T-helper 2 cell treated with Interferon-gamma antibody and Interleukin-4, amounts not matched to agents 5 μg/mL and 100 μg/mL, for 36 hours (primary cell): ENCODE measurements around the gene DUT.

Experiments
- DNase-seq: peaks from one replicate; pipeline ENCODE4 v3.0.0; 2021; ENCODE audit warnings: low spot score
- H3K27ac Mint-ChIP-seq: one replicate; pipeline ENCODE4 v1.8.0; 2021; ENCODE audit warnings: mild to moderate bottlenecking, mixed read lengths
- H3K27me3 Mint-ChIP-seq: one replicate; pipeline ENCODE4 v1.8.0; 2021; ENCODE audit warnings: low read depth, mixed read lengths
- H3K36me3 Mint-ChIP-seq: one replicate; pipeline ENCODE4 v1.8.0; 2021; ENCODE audit warnings: low read depth, mixed read lengths
- H3K4me1 Mint-ChIP-seq: one replicate; pipeline ENCODE4 v1.8.0; 2021; ENCODE audit warnings: low read depth, mixed read lengths
- H3K4me3 Mint-ChIP-seq: one replicate; pipeline ENCODE4 v1.8.0; 2022; ENCODE audit warnings: mild to moderate bottlenecking, moderate library complexity, mixed read lengths
- H3K9me3 Mint-ChIP-seq: one replicate; pipeline ENCODE4 v1.8.0; 2021; ENCODE audit warnings: mixed read lengths

Gene DUT

GRCh38 chr15:48367483-48367882, 36.3 kb downstream of the DUT start:
- Mint-ChIP-seq H3K36me3 (no peaks in the 10 kb centered on the region), H3K4me1 (no peaks in the 10 kb centered on the region), H3K4me3 (no peak overlapping the region), H3K9me3 (no peaks in the 10 kb centered on the region), H3K27me3 (peaks cover 5% of the 10 kb centered on the region), H3K27ac (no peak overlapping the region)
- no peak for DNase-seq

GRCh38 chr15:48370460-48370859, 39.2 kb downstream of the DUT start:
- H3K36me3 Mint-ChIP-seq: no peaks in the 10 kb centered on the region
- H3K27ac Mint-ChIP-seq: no peak overlapping the region
- no peak for DNase-seq
- H3K9me3 Mint-ChIP-seq: no peaks in the 10 kb centered on the region
- no peak overlapping the region for H3K4me3 Mint-ChIP-seq
- H3K27me3 Mint-ChIP-seq: peaks cover 6% of the 10 kb centered on the region
- H3K4me1 Mint-ChIP-seq: no peaks in the 10 kb centered on the region

DNA sequence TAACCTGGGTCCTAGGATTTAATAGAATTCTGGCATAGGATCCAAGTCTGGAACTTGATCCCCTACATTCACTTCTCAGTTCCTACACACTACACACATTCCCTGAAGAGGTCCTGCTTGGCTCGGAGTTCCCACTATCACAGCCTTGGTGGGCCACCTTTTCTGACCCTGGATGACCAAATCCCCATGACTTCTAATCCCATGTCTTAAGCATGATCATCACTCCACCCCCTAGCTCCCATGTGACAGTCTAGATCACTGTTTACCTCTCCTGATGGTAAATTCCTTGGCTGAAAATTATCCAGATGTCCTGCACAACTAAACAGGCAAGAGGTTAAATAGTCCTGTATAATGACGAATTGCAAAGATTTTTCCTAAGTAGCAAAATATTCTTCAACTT, 40.3 kb downstream of the DUT start:
- DNase-seq: no peak
- Mint-ChIP-seq H3K4me1 (no peaks in the 10 kb centered on the region), H3K36me3 (no peaks in the 10 kb centered on the region), H3K9me3 (no peaks in the 10 kb centered on the region), H3K27ac (no peak overlapping the region), H3K4me3 (no peak overlapping the region), H3K27me3 (peaks cover 9% of the 10 kb centered on the region)

GRCh38 chr15:48371961-48372360, 40.7 kb downstream of the DUT start:
- H3K27ac Mint-ChIP-seq: no peak overlapping the region
- H3K27me3 Mint-ChIP-seq: peaks cover 9% of the 10 kb centered on the region
- no peaks in the 10 kb centered on the region for H3K36me3 Mint-ChIP-seq
- H3K4me3 Mint-ChIP-seq: no peak overlapping the region
- H3K9me3 Mint-ChIP-seq: no peaks in the 10 kb centered on the region
- no peaks in the 10 kb centered on the region for H3K4me1 Mint-ChIP-seq
- no peak for DNase-seq

DNA sequence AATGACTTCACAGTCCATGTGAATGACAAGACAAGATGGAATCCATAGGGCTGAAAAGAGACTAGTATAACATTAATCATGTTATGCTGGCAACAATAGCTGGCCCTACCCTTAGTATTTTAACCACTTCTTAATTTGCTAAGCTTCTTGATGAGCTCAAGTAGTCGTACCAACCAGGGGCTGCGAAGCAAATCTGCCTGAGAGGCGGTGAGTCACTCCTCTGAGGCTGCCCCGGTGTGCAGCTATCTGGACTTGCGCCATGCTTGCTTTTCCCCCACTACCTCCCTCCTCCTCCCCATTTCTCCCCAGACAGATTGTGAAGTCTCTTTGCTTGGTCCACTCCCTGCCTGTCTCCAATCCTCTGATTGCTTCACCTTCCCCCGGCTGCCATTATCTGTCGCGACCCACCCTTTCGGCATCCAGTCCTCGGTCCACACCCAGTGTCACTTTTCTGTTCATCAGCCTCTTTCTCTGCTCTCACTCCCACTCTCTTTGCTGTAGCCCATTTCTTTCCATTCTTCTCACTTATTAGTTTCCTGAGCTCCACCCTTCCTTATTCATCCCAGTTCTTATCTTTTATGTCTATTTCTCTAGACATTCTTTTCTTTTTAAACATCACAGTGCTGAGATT, 42.7 kb downstream of the DUT start:
- Mint-ChIP-seq H3K9me3 (peaks cover 3% of the 10 kb centered on the region), H3K27ac (no peak overlapping the region), H3K36me3 (no peaks in the 10 kb centered on the region), H3K4me3 (no peak overlapping the region), H3K4me1 (no peaks in the 10 kb centered on the region), H3K27me3 (peaks cover 9% of the 10 kb centered on the region)
- DNase-seq: no peak

- no peak overlapping the region for H3K27ac Mint-ChIP-seq
- no peaks in the 10 kb centered on the region for H3K4me1 Mint-ChIP-seq
- H3K36me3 Mint-ChIP-seq: no peaks in the 10 kb centered on the region
- DNase-seq: no peak
- peaks cover 9% of the 10 kb centered on the region for H3K27me3 Mint-ChIP-seq
- peaks cover 3% of the 10 kb centered on the region for H3K9me3 Mint-ChIP-seq
- H3K4me3 Mint-ChIP-seq: no peak overlapping the region
These were observed 43.2 kb downstream of the DUT start for GRCh38 chr15:48374472-48374871.

DNA sequence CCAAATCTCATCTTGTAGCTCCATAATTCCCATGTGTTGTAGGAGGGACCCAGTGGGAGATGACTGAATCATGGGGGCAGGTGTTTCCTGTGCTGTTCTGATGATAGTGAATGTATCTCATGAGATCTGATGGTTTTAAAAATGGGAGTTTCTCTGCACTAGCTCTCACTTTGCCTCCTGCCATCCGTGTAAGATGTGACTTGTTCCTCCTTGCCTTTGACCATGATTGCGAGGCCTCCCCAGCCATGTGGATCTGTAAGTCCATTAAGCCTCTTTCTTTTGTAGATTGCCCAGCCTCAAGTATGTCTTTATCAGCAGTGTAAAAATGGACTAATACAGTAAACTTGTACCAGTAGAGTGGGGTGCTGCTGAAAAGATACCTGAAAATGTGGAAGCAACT, 44.5 kb downstream of the DUT start:
- Mint-ChIP-seq H3K36me3 (no peaks in the 10 kb centered on the region), H3K27me3 (peaks cover 12% of the 10 kb centered on the region), H3K9me3 (peaks cover 3% of the 10 kb centered on the region), H3K27ac (no peak overlapping the region), H3K4me3 (no peak overlapping the region), H3K4me1 (no peaks in the 10 kb centered on the region)
- no peak for DNase-seq

GRCh38 chr15:48380198-48380597, 49.0 kb downstream of the DUT start:
- H3K36me3 Mint-ChIP-seq: no peaks in the 10 kb centered on the region
- DNase-seq: no peak
- peaks cover 11% of the 10 kb centered on the region for H3K27me3 Mint-ChIP-seq

GRCh38 chr15:48381861-48382260, 50.6 kb downstream of the DUT start:
- H3K27me3 Mint-ChIP-seq: peaks cover 7% of the 10 kb centered on the region
- DNase-seq: no peak
- H3K9me3 Mint-ChIP-seq: peaks cover 3% of the 10 kb centered on the region
- no peak overlapping the region for H3K27ac Mint-ChIP-seq
- no peaks in the 10 kb centered on the region for H3K4me1 Mint-ChIP-seq
- no peaks in the 10 kb centered on the region for H3K36me3 Mint-ChIP-seq
- H3K4me3 Mint-ChIP-seq: no peak overlapping the region

More at GRCh38 chr15:48380198-48380597, 49.0 kb downstream of the DUT start:
- H3K9me3 Mint-ChIP-seq: peaks cover 3% of the 10 kb centered on the region
- H3K4me1 Mint-ChIP-seq: no peaks in the 10 kb centered on the region
- no peak overlapping the region for H3K4me3 Mint-ChIP-seq
- H3K27ac Mint-ChIP-seq: no peak overlapping the region

DNA sequence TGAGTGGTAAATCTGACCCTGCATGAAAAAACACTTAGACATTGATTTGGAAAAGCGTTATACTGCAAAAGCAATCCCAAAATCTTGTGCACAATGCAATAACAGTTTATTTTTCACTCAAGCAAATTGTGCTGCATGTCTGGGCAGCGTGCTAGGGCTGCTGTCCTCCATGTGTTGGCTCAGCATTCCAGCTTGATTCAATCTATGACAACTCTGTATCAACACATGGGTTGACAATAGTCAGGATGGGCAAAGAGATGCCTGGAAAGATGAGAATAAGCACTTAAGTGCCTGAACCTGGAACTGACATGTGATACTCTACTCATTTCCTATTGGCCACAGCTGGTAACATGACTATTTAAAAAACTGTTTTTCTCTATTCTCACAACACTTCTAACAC, 51.8 kb downstream of the DUT start:
- H3K9me3 Mint-ChIP-seq: no peaks in the 10 kb centered on the region
- H3K4me1 Mint-ChIP-seq: no peaks in the 10 kb centered on the region
- no peaks in the 10 kb centered on the region for H3K36me3 Mint-ChIP-seq
- peaks cover 9% of the 10 kb centered on the region for H3K27me3 Mint-ChIP-seq
- no peak for DNase-seq
- no peak overlapping the region for H3K4me3 Mint-ChIP-seq
- H3K27ac Mint-ChIP-seq: no peak overlapping the region

GRCh38 chr15:48384616-48385015, 53.4 kb downstream of the DUT start:
- peaks cover 13% of the 10 kb centered on the region for H3K27me3 Mint-ChIP-seq
- H3K4me1 Mint-ChIP-seq: no peaks in the 10 kb centered on the region
- no peak for DNase-seq
- no peaks in the 10 kb centered on the region for H3K36me3 Mint-ChIP-seq
- H3K4me3 Mint-ChIP-seq: no peak overlapping the region
- no peak overlapping the region for H3K27ac Mint-ChIP-seq
- H3K9me3 Mint-ChIP-seq: no peaks in the 10 kb centered on the region

DNA sequence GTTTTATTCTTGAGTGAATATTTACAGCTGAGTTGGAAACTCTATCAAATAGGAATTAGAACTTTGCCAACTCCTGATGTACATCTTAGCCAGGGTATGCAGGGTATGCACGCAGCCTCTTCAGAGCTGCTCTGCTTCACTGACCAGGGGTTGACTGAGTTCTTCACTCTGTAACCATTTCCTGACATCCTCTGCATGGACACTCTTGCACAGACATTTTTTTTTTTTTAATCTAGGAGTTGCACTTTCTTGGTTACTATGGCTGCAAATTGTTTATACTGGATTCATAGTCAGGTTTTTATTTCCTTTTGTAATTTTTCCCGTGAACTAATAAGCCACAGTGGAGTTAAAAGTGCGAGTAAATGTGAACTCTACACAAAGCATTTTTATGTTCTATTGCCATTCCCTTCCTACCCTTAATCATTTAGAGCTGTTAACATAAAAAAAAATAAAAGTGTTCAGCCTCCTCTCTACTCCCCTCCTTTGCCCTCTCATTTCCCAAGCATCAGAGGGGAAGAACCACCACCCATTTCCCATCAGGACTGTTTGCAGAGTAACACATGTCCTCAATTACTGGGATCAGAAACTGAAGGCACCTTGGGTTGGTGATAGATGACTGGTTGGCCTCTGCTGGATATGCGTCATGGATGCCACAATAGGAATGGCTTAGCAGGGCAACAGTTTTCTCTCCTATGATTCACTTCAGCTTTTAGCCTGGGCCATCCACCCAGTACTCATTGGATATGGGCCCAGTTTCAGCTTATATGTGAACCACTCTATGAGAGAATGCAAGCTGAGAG, 54.0 kb downstream of the DUT start:
- peaks cover 11% of the 10 kb centered on the region for H3K27me3 Mint-ChIP-seq
- H3K4me3 Mint-ChIP-seq: no peak overlapping the region
- no peaks in the 10 kb centered on the region for H3K36me3 Mint-ChIP-seq
- no peak for DNase-seq
- no peaks in the 10 kb centered on the region for H3K4me1 Mint-ChIP-seq
- no peak overlapping the region for H3K27ac Mint-ChIP-seq
- H3K9me3 Mint-ChIP-seq: no peaks in the 10 kb centered on the region

DNA sequence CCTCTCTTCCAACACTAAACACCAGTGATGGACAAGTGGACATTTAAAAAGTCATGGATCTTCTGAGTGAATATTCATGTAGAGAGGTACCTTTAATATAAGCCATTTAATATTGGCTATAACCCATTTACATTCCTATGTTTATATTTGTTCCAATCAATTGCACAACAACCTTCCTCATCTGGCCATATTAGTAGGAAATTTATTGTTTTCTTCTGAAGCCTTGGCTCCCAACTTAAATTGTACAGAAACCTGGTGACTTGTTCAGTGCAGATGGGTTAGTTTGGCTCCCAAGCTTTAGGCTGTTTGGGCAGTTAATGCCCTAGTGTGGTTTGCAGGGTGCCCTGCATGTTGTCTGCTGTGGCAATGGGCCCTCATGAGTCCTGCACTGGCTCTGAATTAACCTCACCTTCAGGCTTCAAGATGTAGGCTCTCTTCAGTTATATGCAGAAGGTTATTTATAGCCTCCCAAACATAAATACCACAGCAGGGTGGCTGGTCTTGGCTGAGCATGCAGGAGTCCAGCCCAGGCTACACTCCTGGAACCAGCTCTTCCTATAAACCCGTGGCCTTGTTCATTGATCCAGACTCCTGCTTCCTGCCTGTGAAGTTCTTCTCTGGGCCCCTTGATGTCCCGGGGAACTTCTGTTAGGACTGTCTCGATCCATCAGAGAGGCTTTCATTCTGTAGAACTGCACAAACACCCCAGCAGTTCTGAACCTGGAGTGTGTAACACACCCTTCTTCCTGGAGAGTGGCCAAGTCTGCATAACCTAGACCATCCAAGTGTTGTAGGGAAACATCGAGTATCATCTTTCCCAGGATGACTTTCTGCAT, 57.0 kb downstream of the DUT start:
- H3K27ac Mint-ChIP-seq: no peak overlapping the region
- H3K4me1 Mint-ChIP-seq: no peaks in the 10 kb centered on the region
- no peak for DNase-seq
- no peak overlapping the region for H3K4me3 Mint-ChIP-seq
- H3K36me3 Mint-ChIP-seq: no peaks in the 10 kb centered on the region
- H3K9me3 Mint-ChIP-seq: no peaks in the 10 kb centered on the region
- H3K27me3 Mint-ChIP-seq: peaks cover 11% of the 10 kb centered on the region

DNA sequence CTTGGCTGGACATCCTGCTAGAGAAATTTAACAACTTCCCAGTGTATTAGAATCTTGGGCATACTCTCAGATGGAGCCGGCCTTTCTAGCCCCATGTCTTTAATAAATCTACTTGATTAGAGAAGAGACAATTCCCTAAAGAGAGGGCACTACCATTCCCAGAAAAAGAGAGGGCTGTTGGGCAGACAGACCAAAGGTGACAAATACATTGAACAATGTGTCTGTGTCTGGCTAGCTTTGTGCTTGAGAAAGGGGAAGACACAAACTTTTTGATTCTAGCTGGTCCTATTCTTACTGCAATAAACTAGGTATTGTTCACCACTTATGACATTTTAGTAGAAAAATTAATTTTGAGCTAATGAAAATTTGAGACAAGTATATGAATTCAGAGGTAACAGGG, 57.7 kb downstream of the DUT start:
- DNase-seq: no peak
- no peaks in the 10 kb centered on the region for H3K4me1 Mint-ChIP-seq
- no peaks in the 10 kb centered on the region for H3K36me3 Mint-ChIP-seq
- H3K27ac Mint-ChIP-seq: no peak overlapping the region
- H3K4me3 Mint-ChIP-seq: no peak overlapping the region
- H3K27me3 Mint-ChIP-seq: peaks cover 6% of the 10 kb centered on the region
- H3K9me3 Mint-ChIP-seq: no peaks in the 10 kb centered on the region
